OCI-LY1 (cell line): ENCODE measurements around the gene PEAR1.

Experiments
- CTCF ChIP-seq: fragments of 200-600 bp; sonication (generic), shearing (Covaris generic); IDR thresholded peaks from 2 replicates; pipeline ENCODE4 v1.5.1; 2017; ENCODE audit warnings: mild to moderate bottlenecking, antibody characterized with exemption, low read length, moderate library complexity, mixed read lengths
- EZH2 ChIP-seq: fragments of 200-600 bp; sonication (generic), shearing (Covaris generic); IDR thresholded peaks from 2 replicates; pipeline ENCODE4 v1.8.0; 2017; ENCODE audit warnings: borderline replicate concordance, mixed run types, mild to moderate bottlenecking, antibody characterized with exemption, low read length, moderate library complexity, mixed read lengths

GRCh38 chr1:156880473-156880872 is 13.0 kb upstream of the PEAR1 start:
- no peak for TF ChIP-seq CTCF
- no peak for TF ChIP-seq EZH2
